ENCODE data around the gene CAPZA2. TPM values are rescaled to one million over a fixed set of nuclear protein-coding genes. Genes with fewer than 3 reads are reported as not detected.

The CAPZA2 gene
- total RNA-seq, 2 experiments from 2014 or later, result 93.6 to 96.5 TPM

DNA sequence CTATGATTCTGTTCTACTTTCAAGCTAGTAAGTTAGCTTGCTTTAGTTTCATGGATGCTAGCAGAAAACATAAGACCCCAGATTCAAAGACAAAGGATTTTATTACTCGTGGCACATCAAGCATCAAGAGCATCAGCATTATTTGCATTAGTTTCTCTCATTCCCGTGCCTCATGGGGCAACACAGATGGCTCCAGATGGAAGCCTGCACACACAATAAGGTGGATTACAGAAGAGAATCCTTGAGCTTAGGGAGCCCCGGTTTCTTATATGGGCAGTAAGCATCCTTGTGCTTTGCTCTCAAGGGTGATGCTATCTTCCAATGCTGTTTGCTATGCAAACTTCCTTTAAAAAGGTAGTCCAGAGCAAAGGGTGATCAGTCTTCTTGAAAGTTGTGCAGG is 10.7 kb upstream of the CAPZA2 start:
- no peak for DNase-seq
- no peak for TF ChIP-seq CTCF (IDR thresholded peaks at IDR 0.05)
- ChIA-PET CTCF (no interaction called here), POLR2A (no interaction called here)
- no peak overlapping the region for H3K27ac Mint-ChIP-seq
- H3K27me3 Mint-ChIP-seq, result peaks cover 24% of the 10 kb centered on the region
- H3K4me1 ChIP-seq (ENCODE audit: insufficient read depth, low read length), result no peaks in the 10 kb centered on the region
- intact Hi-C loops (cut with DNase I, micrococcal nuclease), result no loop called here
- no peaks in the 10 kb centered on the region for H3K36me3 Mint-ChIP-seq (ENCODE audit: low read depth)
- no peak overlapping the region for H3K27ac ChIP-seq (ENCODE audit: low read depth in 1 of 2, low read length in 2 of 2)
- no peak for ATAC-seq (ENCODE audit: poor library complexity)
- H3K36me3 ChIP-seq (ENCODE audit: insufficient read depth, low read length), result no peaks in the 10 kb centered on the region
- no peaks in the 10 kb centered on the region for H3K9me3 ChIP-seq (ENCODE audit: control insufficient read depth in 1 of 2, insufficient read depth in 1 of 2, low read length in 2 of 2)
- no peaks in the 10 kb centered on the region for H3K9me3 Mint-ChIP-seq
- H3K4me3 ChIP-seq (ENCODE audit: low read length), result no peak overlapping the region
- H3K4me3 Mint-ChIP-seq, result no peak overlapping the region
- peaks cover 0 to 21% of the 10 kb centered on the region in 2 experiments for H3K27me3 ChIP-seq (ENCODE audit: control insufficient read depth in 1 of 2, insufficient read depth in 2 of 2, low read length in 2 of 2)
- no peaks in the 10 kb centered on the region for H3K4me1 Mint-ChIP-seq (ENCODE audit: low read depth)

DNA sequence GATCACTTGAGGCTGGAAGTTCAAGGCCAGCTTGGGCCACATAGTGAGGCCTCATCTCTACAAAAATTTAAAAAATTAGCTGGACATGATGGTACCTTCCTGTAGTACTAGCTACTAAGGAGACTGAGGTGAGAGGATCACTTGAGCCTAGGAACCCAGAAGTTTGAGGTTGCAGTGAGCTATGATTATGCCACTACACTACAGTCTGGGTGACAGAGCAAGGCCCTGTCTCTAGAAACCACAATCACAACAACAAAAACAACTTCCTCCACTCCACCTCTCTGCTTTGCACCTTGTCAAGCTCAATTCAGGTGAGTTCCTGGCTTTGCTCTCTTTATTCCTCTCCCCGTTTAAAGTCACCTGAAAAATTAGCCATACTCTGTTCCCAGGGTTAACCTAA is 8.3 kb upstream of the CAPZA2 start:
- peaks cover 25% of the 10 kb centered on the region for H3K27me3 Mint-ChIP-seq

DNA sequence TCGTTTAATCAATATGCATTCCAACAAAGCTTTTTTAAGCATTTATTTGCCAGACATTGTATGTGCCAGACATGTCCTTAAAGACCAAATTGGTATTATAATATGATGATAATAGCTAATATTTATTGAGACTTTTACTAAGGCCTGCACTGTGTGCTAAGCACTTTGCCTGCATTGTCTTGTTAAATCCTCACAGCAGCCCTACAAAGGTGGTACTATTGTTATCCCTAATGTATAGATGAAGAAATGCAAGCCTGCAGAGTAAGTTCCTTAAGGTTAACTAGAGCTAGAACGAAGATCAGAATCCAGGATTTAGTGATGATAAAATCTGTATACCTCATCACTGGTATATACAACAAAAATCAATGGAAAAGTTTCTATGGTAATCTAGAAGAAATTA is 5.3 kb upstream of the CAPZA2 start:
- H3K4me1 Mint-ChIP-seq (ENCODE audit: low read depth), result peaks cover 10% of the 10 kb centered on the region
- ChIA-PET POLR2A (no interaction called here), CTCF (interaction anchor here (0.5 to 0.6 kb wide), 2 partner anchors 40 to 101 kb away, joined by 3 to 4 read pairs; no protein-coding TSS in a partner anchor)
- H3K27me3 ChIP-seq (ENCODE audit: control insufficient read depth in 1 of 2, insufficient read depth in 2 of 2, low read length in 2 of 2), result no peaks in the 10 kb centered on the region
- TF ChIP-seq CTCF (IDR thresholded peaks at IDR 0.05), result no peak
- H3K9me3 ChIP-seq (ENCODE audit: control insufficient read depth in 1 of 2, insufficient read depth in 1 of 2, low read length in 2 of 2), result no peaks in the 10 kb centered on the region
- H3K36me3 Mint-ChIP-seq (ENCODE audit: low read depth), result no peaks in the 10 kb centered on the region
- H3K4me1 ChIP-seq (ENCODE audit: insufficient read depth, low read length), result peaks cover 4% of the 10 kb centered on the region
- H3K4me3 ChIP-seq (ENCODE audit: low read length), result no peak overlapping the region
- no peak for DNase-seq
- no peak overlapping the region for H3K27ac ChIP-seq (ENCODE audit: low read depth in 1 of 2, low read length in 2 of 2)
- no peaks in the 10 kb centered on the region for H3K9me3 Mint-ChIP-seq
- H3K27ac Mint-ChIP-seq, result no peak overlapping the region
- H3K4me3 Mint-ChIP-seq, result no peak overlapping the region
- no peak for ATAC-seq (ENCODE audit: poor library complexity)
- H3K36me3 ChIP-seq (ENCODE audit: insufficient read depth, low read length), result no peaks in the 10 kb centered on the region
- intact Hi-C loops (cut with DNase I, micrococcal nuclease), result no loop called here
- peaks cover 13% of the 10 kb centered on the region for H3K27me3 Mint-ChIP-seq

More for the DNA sequence above, 8.3 kb upstream of the CAPZA2 start:
- Mint-ChIP-seq H3K4me1 (ENCODE audit: low read depth) (peaks cover under 1% of the 10 kb centered on the region), H3K27ac (no peak overlapping the region), H3K4me3 (no peak overlapping the region), H3K9me3 (no peaks in the 10 kb centered on the region), H3K36me3 (ENCODE audit: low read depth) (no peaks in the 10 kb centered on the region)
- ChIA-PET POLR2A (interaction anchor here (1.5 kb wide), 1 partner anchor 11 kb away, joined by 4 read pairs; no protein-coding TSS in a partner anchor), CTCF (no interaction called here)
- H3K27me3 ChIP-seq (ENCODE audit: control insufficient read depth in 1 of 2, insufficient read depth in 2 of 2, low read length in 2 of 2), result peaks cover 0 to 14% of the 10 kb centered on the region in 2 experiments
- H3K27ac ChIP-seq (ENCODE audit: low read depth in 1 of 2, low read length in 2 of 2), result no peak overlapping the region
- intact Hi-C loops (cut with DNase I, micrococcal nuclease), result no loop called here
- TF ChIP-seq CTCF (IDR thresholded peaks at IDR 0.05), result no peak
- no peak for DNase-seq
- H3K4me3 ChIP-seq (ENCODE audit: low read length), result no peak overlapping the region
- no peaks in the 10 kb centered on the region for H3K9me3 ChIP-seq (ENCODE audit: control insufficient read depth in 1 of 2, insufficient read depth in 1 of 2, low read length in 2 of 2)
- no peaks in the 10 kb centered on the region for H3K4me1 ChIP-seq (ENCODE audit: insufficient read depth, low read length)
- no peak for ATAC-seq (ENCODE audit: poor library complexity)
- no peaks in the 10 kb centered on the region for H3K36me3 ChIP-seq (ENCODE audit: insufficient read depth, low read length)

All from CD4-positive, alpha-beta T cell (primary cell).